Panc1 (cell line): ENCODE data around the gene IPO13. TPM values are rescaled to one million over a fixed set of nuclear protein-coding genes. Genes with fewer than 3 reads are reported as not detected.
A peak's percentile ranks its signal among the peaks of the same experiment; 100 is the strongest.

Source experiments
- ATAC-seq: fragments of 200-7000 bp; cut with Tn5 transposase; 2 replicates; pipeline ENCODE4 v1.9.1; 2020; ENCODE audit warnings: mild to moderate bottlenecking, moderate library complexity
- BruUV-seq: library from RNA; stranded (reverse); fragments of 400-500 nt; replicated peaks from 2 replicates; lab custom pipeline; 2021; lab: Mats Ljungman, UMichigan
- CTCF ChIA-PET: fragments of 300-600 bp; sonication (Branson Sonifier 250); formaldehyde crosslinking; loops from one replicate; lab custom pipeline; 2022; ENCODE audit warnings: antibody characterized with exemption; lab: Charles Lee
- POLR2A ChIA-PET: fragments of 300-600 bp; sonication (Branson Sonifier 250); formaldehyde crosslinking; loops from one replicate; lab custom pipeline; 2022; ENCODE audit warnings: antibody characterized with exemption; lab: Charles Lee
- DNase-seq: peaks from one replicate; pipeline ENCODE4 v3.0.0-alpha.2; 2010; ENCODE audit warnings: low read depth, low spot score
- H3K27ac ChIP-seq: 2 replicates; pipeline ENCODE4 v1.5.1; 2011; ENCODE audit warnings: mild to moderate bottlenecking, low read length, inconsistent platforms
- H3K27me3 ChIP-seq: fragments of 200-500 bp; sonication (Bioruptor generic); 2 replicates; pipeline ENCODE4 v1.6.0; 2014; ENCODE audit warnings: low read length, inconsistent platforms; ENCODE audit not compliant: control insufficient read depth, insufficient read depth
- H3K36me3 ChIP-seq: fragments of 200-500 bp; sonication (Bioruptor generic); 2 replicates; pipeline ENCODE4 v1.5.1; 2014; ENCODE audit warnings: inconsistent platforms, mild to moderate bottlenecking, low read length, moderate library complexity; ENCODE audit not compliant: control insufficient read depth, insufficient read depth
- H3K4me1 ChIP-seq: 2 replicates; pipeline ENCODE4 v1.5.1; 2011; ENCODE audit warnings: inconsistent platforms, mild to moderate bottlenecking, low read length, moderate library complexity; ENCODE audit not compliant: control insufficient read depth, insufficient read depth
- H3K4me3 ChIP-seq, 2 experiments: 2 replicates each; pipeline ENCODE4 v1.5.1; 2011 to 2012; ENCODE audit warnings: low read depth in 2 of 2, low read length in 2 of 2, mild to moderate bottlenecking in 2 of 2, inconsistent platforms in 1 of 2, moderate library complexity in 1 of 2
- H3K9me3 ChIP-seq: fragments of 200-500 bp; sonication (Bioruptor generic); 2 replicates; pipeline ENCODE4 v1.5.1; 2014; ENCODE audit warnings: low read depth, mild to moderate bottlenecking, inconsistent platforms, low read length, moderate library complexity; ENCODE audit not compliant: control insufficient read depth, insufficient read depth
- CTCF ChIP-seq: fragments of 450-650 bp; IDR thresholded peaks from 2 replicates; pipeline ENCODE4 v1.5.1; 2017; ENCODE audit warnings: mild to moderate bottlenecking
- POLR2AphosphoS5 ChIP-seq: IDR thresholded peaks from 2 replicates; pipeline ENCODE4 v1.6.1; 2012; ENCODE audit warnings: mild to moderate bottlenecking, low read depth, low read length, moderate library complexity
- REST ChIP-seq, 2 experiments: IDR thresholded peaks; 2 replicates each; pipeline ENCODE4 v1.6.1; 2011 to 2012; ENCODE audit warnings: low read depth in 2 of 2, control low read depth in 1 of 2, low read length in 1 of 2, mild to moderate bottlenecking in 1 of 2, moderate library complexity in 1 of 2; ENCODE audit not compliant: insufficient read depth in 1 of 2
- SIN3A ChIP-seq: IDR thresholded peaks from 2 replicates; pipeline ENCODE4 v1.6.1; 2012; ENCODE audit warnings: low read depth, mild to moderate bottlenecking, low read length, moderate library complexity, borderline replicate concordance; ENCODE audit not compliant: insufficient read depth
- TCF7L2 ChIP-seq: IDR thresholded peaks from 2 replicates; pipeline ENCODE4 v1.6.1; 2011; ENCODE audit warnings: mild to moderate bottlenecking, low read depth, low read length, inconsistent platforms
- in situ Hi-C: cut with HindIII; loops from 2 replicates; pipeline ENCODE4 v1.10.0; 2016; ENCODE audit warnings: low sequenced_read_pairs, low pct_unique_long_range_greater_than_20kb
- intact Hi-C: fragments of 100-400 bp; cut with micrococcal nuclease; formaldehyde crosslinking; loops from one replicate; pipeline ENCODE4 v1.10.0; 2022; ENCODE audit not compliant: unreplicated experiment
- total RNA-seq: library from RNA; stranded (reverse); gene quantifications from one replicate; pipeline ENCODE4 v1.2.1, GENCODE V29; 2021; ENCODE audit not compliant: unreplicated experiment

Gene IPO13
- total RNA-seq, 1 experiment from 2014 or later: 40.0 TPM

GRCh38 chr1:43976045-43976444, 29.3 kb downstream of the IPO13 start:
- no peak for TF ChIP-seq CTCF
- Histone ChIP-seq H3K4me1 (peaks cover 48% of the 10 kb centered on the region), H3K27ac (peak overlapping the region; percentile 89), H3K36me3 (peaks cover 9% of the 10 kb centered on the region; the same call in 1 of the 2 replicates), H3K27me3 (no peaks in the 10 kb centered on the region), H3K4me3 (peak overlapping the region; percentile 80 to 85), H3K9me3 (no peaks in the 10 kb centered on the region)
- in situ Hi-C loops: no loop called here
- ChIA-PET CTCF (interaction anchor here (0.5 kb wide), 1 partner anchor 1614 kb away, joined by 10 read pairs; no protein-coding TSS in a partner anchor), POLR2A (interaction anchor here (0.6 kb wide), 1 partner anchor 17 kb away, joined by 5 read pairs; no protein-coding TSS in a partner anchor)
- ATAC-seq (no peak), DNase-seq (no peak)
- intact Hi-C loops: no loop called here
- no TSS peak for BruUV-seq

- H3K4me1 ChIP-seq: peaks cover 44% of the 10 kb centered on the region
- DNase-seq: no peak
- H3K36me3 ChIP-seq: peaks cover 6% of the 10 kb centered on the region; the same call in 1 of the 2 replicates
- BruUV-seq: no TSS peak
- H3K9me3 ChIP-seq: no peaks in the 10 kb centered on the region
- no peaks in the 10 kb centered on the region for H3K27me3 ChIP-seq
- no peak overlapping the region for H3K27ac ChIP-seq
- in situ Hi-C loops: no loop called here
- no peak overlapping the region for H3K4me3 ChIP-seq
- TF ChIP-seq POLR2AphosphoS5: no peak
- no peak for TF ChIP-seq CTCF
- no peak for TF ChIP-seq SIN3A
- TF ChIP-seq REST (IDR thresholded peaks at IDR 0.05; ENCODE audit: insufficient read depth in 1 of 2, low read depth in 2 of 2, low read length in 1 of 2): no peak
- no peak for TF ChIP-seq TCF7L2
- ATAC-seq: no peak
- CTCF ChIA-PET: no interaction called here
- POLR2A ChIA-PET: no interaction called here
- intact Hi-C loops: no loop called here
Measured at GRCh38 chr1:43976890-43977289, 30.1 kb downstream of the IPO13 start.
